ENCODE data around the gene PGC. TPM values are rescaled to one million over a fixed set of nuclear protein-coding genes. Genes with fewer than 3 reads are reported as not detected.
A peak's percentile ranks its signal among the peaks of the same experiment; 100 is the strongest.

PGC gene
- total and polyA plus RNA-seq, 2 donors (not counting 3 experiments of a cell fraction or from before 2014, with no cell fraction given) = not detected

DNA sequence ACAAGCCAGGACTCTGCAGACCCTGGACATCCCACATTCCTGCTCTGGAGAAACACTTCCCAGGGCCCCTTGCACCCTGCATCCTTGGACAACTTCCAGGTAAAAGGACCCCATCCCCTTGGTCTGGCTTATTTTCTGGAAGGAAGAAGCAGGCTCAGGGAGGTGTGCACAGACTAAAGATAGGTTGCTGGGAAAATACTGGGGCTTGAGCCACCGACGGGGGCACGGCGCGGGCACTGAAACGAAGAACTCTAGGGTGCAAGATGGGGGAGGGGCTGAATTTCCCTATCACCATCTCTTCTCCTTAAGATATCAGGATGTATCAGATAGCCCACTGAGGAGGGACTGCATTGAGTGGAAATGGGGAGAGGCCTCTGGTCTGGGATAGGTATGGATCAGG lies 31.7 kb upstream of the PGC start:
- Histone ChIP-seq H3K9me1 (replicated peaks; ENCODE audit: control insufficient read depth, extremely low read depth, insufficient read depth, low read length) (no peaks in the 10 kb centered on the region), H3K4me3 (replicated peaks in 1 of 3; ENCODE audit: insufficient read depth in 1 of 3, low read depth in 1 of 3, low read length in 3 of 3) (peak overlapping the region in 2 of 3 experiments; percentile 65 to 78), H3K4me2 (ENCODE audit: insufficient read depth, low read length) (peak overlapping the region; percentile 93), H2AFZ (ENCODE audit: low read depth, low read length) (peak overlapping the region; percentile 74), H3K4me1 (ENCODE audit: control insufficient read depth, extremely low read depth, insufficient read depth, low read length) (peaks cover 18% of the 10 kb centered on the region), H3K9ac (replicated peaks; ENCODE audit: extremely low read depth, insufficient read depth, low read length) (peak overlapping the region; percentile 57), H3K79me2 (ENCODE audit: control insufficient read depth, insufficient read depth, low read length) (no peaks in the 10 kb centered on the region), H3K27me3 (ENCODE audit: control insufficient read depth in 2 of 2, insufficient read depth in 2 of 2, low read length in 2 of 2) (no peaks in the 10 kb centered on the region), H4K20me1 (replicated peaks; ENCODE audit: control insufficient read depth, extremely low read depth, insufficient read depth, low read length) (no peaks in the 10 kb centered on the region), H3K27ac (ENCODE audit: insufficient read depth, low read depth, low read length) (no peak overlapping the region), H3K9me3 (replicated peaks; ENCODE audit: control insufficient read depth, insufficient read depth, low read length) (no peaks in the 10 kb centered on the region), H3K36me3 (ENCODE audit: control insufficient read depth in 2 of 2, extremely low read depth in 1 of 2, insufficient read depth in 2 of 2, low read length in 2 of 2) (peaks cover 5 to 7% of the 10 kb centered on the region in 2 experiments)
- TSS peak; percentile 24 for BruUV-seq (replicated peaks)
- ChIA-PET POLR2A (no interaction called here), CTCF (interaction anchor here (0.9 to 1.7 kb wide), 2 partner anchors 9 to 45 kb away, joined by 3 to 4 read pairs; partner anchors contain the start of gene TOMM6)
- dilution Hi-C loops (cut with MboI; ENCODE audit: extremely low pct_ligation_motif_present, low sequenced_read_pairs) = no loop called here
- FAIRE-seq (no peak), DNase-seq (ENCODE audit: low read depth, low spot score) (no peak)
- intact Hi-C loops (cut with micrococcal nuclease) = no loop called here
- TF ChIP-seq POLR2A (IDR thresholded peaks at IDR 0.05; ENCODE audit: low read depth, low read length) = no peak
- TF ChIP-seq JUN (IDR thresholded peaks at IDR 0.05; ENCODE audit: borderline replicate concordance, insufficient read depth, insufficient read length, low read depth) = no peak
- no peak for TF ChIP-seq MAX (IDR thresholded peaks at IDR 0.05; ENCODE audit: insufficient read depth, insufficient read length)
- TF ChIP-seq EZH2 (IDR thresholded peaks at IDR 0.05; ENCODE audit: borderline replicate concordance, low read depth, low read length, severe bottlenecking) = no peak
- no peak for TF ChIP-seq FOS (IDR thresholded peaks at IDR 0.05; ENCODE audit: borderline replicate concordance, insufficient read depth, low read length)
- TF ChIP-seq MYC (IDR thresholded peaks at IDR 0.05; ENCODE audit: low read depth, low read length) = no peak
- no peak for TF ChIP-seq GATA2 (IDR thresholded peaks at IDR 0.05; ENCODE audit: insufficient read depth, insufficient read length, low read depth, low read length)
- TF ChIP-seq, protein P1, sequence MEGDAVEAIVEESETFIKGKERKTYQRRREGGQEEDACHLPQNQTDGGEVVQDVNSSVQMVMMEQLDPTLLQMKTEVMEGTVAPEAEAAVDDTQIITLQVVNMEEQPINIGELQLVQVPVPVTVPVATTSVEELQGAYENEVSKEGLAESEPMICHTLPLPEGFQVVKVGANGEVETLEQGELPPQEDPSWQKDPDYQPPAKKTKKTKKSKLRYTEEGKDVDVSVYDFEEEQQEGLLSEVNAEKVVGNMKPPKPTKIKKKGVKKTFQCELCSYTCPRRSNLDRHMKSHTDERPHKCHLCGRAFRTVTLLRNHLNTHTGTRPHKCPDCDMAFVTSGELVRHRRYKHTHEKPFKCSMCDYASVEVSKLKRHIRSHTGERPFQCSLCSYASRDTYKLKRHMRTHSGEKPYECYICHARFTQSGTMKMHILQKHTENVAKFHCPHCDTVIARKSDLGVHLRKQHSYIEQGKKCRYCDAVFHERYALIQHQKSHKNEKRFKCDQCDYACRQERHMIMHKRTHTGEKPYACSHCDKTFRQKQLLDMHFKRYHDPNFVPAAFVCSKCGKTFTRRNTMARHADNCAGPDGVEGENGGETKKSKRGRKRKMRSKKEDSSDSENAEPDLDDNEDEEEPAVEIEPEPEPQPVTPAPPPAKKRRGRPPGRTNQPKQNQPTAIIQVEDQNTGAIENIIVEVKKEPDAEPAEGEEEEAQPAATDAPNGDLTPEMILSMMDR (IDR thresholded peaks at IDR 0.05; ENCODE audit: extremely low read depth in 1 of 2, insufficient read depth in 1 of 2, low read depth in 1 of 2, low read length in 2 of 2) = no peak
- TF ChIP-seq POLR2AphosphoS5 (IDR thresholded peaks at IDR 0.05; ENCODE audit: insufficient read depth, low read depth, low read length) = no peak

Data from endothelial cell of umbilical vein (primary cell).